Activated CD8-positive, alpha-beta memory T cell treated with anti-CD3 and anti-CD28 coated beads, Interleukin-2, amount 50 U/mL, for 24 hours (primary cell): ENCODE data around the gene DPP3.
"Not testable (repeated sequence)": the region's sequence is repeated elsewhere in the genome, so short reads cannot be mapped to it uniquely, and the experiment has no call there.

Source experiments
- DNase-seq: peaks from one replicate; pipeline ENCODE4 v3.0.0-alpha.2; 2020; ENCODE audit errors: extremely low read depth

Gene DPP3, protein sequence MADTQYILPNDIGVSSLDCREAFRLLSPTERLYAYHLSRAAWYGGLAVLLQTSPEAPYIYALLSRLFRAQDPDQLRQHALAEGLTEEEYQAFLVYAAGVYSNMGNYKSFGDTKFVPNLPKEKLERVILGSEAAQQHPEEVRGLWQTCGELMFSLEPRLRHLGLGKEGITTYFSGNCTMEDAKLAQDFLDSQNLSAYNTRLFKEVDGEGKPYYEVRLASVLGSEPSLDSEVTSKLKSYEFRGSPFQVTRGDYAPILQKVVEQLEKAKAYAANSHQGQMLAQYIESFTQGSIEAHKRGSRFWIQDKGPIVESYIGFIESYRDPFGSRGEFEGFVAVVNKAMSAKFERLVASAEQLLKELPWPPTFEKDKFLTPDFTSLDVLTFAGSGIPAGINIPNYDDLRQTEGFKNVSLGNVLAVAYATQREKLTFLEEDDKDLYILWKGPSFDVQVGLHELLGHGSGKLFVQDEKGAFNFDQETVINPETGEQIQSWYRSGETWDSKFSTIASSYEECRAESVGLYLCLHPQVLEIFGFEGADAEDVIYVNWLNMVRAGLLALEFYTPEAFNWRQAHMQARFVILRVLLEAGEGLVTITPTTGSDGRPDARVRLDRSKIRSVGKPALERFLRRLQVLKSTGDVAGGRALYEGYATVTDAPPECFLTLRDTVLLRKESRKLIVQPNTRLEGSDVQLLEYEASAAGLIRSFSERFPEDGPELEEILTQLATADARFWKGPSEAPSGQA

DNA sequence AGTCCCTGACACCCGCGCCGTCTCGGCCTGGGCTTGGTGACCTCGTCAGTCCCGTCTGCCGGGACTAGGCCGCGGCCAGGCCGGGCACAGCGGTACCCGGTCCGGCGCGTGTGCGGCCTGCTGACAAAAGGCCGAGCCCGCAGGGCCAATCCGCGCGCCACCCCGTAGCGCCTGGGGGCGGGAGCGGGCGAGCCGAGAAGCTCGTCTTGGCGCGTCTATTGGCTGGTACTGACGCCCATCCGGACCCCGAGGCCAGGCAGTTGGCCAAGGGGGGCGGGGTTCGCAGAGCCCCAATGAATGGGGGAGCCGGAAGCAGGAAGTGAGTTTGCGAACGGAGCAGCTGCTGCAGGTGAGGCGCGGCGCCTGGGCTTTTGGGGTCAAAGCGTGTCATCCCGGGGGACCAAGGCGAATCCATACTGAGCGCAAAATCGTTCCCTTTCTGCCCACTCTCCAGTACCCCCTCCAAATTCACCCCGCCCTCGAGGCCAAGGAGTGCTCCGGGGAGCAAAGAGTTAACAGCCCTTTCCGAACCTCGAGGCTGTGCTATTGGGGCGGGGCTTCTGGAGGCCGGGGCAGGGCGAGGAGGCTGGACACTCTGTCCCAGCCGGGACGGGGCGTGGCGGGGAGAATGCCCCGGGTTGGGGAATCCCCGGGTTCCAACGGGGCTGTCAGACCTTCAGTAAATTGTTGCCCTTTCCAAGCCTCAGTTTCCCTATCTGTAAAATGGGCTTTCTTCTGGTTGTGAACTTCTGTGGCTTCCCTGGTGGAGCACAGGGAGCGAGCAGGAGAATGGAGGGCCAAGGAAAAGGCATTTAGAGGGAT lies at the start of gene DPP3:
Gene DPP3, plus strand, starts transcription at position 318 of the 822 bp plus-strand sequence. CDS start 1,767 bp downstream, outside the sequence.
- DNase-seq, result peak; percentile 83

DNA sequence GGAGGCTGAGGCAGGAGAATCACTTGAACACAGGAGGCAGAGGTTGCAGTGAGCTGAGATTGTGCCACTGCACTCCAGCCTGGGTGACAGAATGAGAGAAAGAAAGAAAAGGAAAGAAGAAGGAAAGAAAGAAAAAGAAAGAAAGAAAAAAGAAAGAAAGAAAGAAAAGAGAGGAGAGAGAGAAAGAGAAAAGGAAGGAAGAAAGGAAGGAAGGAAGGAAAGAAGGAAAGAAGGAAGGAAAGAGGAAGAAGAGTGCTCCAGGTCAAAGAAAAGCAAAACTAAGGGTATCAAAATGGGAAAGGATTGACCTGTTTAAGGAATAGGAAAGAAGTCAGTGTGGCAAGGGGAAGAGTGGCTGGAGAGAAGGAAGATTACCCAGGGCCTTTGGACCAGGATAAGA lies 48.9 kb upstream of the DPP3 start:
- DNase-seq, result not testable (repeated sequence)

DNA sequence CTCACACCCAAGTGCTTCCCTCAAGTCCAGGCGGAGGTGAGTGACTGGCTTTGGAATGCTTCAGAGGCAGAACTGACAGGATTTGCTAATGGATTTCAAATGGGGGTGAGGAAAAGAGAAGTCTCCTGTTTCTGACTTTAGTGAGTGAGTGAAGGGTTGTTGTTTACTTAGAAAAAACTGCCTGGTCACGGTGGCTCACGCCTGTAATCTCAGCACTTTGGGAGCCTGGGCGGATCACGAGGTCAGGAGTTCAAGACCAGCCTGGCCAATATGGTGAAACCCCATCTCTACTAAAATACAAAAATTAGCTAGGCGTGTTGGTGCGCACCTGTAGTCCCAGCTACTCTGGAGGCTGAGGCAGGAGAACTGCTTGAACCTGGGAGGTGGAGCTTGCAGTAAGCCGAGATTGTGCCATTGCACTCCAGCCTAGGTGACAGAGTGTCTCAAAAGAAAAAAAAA lies 48.3 kb upstream of the DPP3 start:
- not testable (repeated sequence) for DNase-seq

DNA sequence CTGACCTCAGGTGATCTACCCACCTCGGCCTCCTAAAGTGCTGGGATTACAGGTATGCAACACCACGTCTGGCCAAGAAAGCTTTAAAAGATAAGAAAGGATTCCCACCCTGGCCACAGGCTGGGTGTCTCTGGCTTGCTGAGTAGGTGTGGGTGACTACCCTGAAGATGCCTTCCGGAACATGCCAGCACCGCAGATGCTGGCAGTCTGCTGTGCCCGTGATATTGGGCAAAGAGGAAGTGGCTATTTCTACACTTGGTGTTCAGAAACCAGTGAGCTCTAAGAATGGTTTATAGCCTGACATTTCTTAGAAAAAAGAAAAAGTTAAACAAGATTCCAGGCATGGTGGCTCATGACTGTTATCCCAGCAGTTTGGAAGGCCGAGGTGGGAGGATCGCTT lies 47.6 kb upstream of the DPP3 start:
- DNase-seq, result no peak

DNA sequence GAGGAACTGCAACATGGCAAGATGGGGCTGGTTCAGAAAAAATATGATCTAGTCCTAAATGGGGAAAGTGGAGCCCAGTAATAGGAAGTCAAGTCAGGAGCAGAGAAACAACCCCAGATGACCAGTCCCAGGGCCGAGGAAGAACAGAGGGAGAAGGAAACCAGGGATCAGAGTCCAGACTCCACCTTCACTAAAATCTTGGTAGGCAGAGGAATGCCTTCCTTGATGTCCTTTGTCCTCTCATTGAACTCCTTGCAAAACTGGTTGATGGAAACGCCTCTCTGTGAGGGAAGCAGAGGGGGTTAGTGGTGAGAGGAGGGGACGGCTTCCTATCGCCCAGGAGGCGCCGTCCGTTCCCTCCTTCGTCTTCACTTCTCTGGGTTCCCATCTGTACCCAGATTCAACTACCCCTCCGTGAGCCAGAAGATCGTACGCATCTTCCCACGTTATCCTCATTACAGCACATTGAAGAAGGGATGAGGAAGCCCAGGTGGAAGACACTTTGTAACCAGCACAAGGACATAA lies 42.2 kb upstream of the DPP3 start:
- DNase-seq, result no peak

DNA sequence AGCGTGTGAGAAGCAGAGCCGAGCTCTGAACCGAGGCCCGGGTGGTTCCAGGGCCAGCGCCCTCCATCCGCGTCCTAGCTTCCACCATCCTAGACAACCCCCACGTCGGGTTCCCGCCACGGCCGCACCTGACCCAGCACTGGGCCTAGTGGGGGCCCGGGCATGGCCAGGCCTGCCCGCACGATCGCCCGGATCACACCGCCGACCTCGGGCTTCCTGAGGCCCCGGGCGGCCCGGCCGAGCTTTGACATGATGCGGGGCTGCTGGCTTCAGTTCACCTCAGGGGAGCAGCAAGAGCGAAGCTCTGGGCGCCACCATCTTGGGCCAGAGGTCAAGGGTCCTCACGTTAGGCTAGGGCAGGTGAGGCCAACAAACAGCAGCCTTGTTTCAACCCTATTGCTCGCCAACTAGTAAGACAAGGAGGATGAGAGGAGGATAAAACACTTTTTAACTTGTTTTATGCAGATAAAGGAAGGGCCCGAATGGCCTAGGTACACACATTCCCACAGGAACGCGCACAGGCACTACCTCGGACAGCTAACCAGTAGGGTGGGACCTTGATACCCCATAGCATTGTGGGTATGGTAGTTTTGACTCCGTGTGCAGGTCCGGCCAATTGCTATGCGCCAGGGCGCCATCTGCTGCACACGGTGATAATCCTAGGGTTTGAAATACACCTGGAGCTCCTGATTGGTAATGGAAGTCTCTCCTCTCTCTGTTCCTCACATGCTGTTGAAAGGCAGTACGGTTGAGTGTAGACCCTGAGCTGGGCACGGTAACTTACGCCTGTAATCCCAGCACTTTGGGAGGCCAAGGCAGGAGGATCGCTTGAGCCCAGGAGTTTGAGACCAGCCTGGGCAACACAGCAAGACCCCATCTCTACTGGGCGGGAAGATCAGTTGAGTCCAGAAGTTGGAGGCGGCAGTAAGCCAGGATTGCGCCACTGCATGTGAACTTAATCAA lies 41.4 kb upstream of the DPP3 start, which contains the start of gene MRPL11:
Gene MRPL11, minus strand, starts transcription at position 345 of the 963 bp plus-strand sequence. Its CDS starts 94 bp downstream, at position 251.
- DNase-seq, result peak; percentile 71

DNA sequence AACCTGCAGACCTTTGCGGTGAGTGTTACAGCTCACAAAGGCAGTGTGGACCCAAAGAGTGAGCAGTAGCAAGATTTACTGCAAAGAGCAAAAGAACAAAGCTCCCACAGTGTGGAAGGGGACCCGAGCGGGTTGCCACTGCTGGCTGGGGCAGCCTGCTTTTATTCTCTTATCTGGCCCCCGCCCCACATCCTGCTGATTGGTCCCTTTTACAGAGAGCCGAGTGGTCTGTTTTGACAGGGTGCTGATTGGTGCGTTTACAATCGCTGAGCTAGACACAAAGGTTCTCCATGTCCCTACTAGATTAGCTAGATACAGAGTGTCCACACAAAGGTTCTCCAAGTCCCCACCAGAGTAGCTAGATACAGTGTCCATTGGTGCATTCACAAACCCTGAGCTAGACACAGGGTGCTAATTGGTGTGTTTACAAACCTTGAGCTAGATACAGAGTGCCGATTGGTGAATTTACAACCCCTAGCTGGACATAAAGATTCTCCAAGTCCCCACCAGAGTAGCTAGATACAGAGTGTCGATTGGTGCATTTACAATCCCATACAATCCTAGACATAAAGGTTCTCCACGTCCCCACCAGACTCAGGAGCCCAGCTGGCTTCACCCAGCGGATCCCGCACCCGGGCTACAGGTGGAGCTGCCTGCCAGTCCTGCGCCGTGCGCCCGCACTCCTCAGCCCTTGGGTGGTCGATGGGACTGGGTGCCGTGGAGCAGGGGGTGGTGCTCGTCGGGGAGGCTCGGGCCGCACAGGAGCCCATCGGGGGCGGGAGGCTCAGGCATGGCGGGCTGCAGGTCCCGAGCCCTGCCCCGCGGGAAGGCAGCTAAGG lies 39.9 kb upstream of the DPP3 start:
- DNase-seq, result not testable (repeated sequence)

DNA sequence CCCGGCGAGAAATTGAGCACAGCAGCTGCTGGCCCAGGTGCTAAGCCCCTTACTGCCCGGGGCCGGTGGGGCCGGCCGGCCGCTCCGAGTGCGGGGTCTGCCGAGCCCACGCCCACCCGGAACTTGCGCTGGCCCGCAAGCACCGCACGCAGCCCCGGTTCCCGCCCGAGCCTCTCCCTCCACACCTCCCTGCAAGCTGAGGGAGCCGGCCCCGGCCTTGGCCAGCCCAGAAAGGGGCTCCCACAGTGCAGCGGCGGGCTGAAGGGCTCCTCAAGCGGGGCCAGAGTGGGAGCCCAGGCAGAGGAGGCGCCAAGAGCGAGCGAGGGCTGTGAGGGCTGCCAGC lies 39.3 kb upstream of the DPP3 start:
- DNase-seq, result not testable (repeated sequence)

DNA sequence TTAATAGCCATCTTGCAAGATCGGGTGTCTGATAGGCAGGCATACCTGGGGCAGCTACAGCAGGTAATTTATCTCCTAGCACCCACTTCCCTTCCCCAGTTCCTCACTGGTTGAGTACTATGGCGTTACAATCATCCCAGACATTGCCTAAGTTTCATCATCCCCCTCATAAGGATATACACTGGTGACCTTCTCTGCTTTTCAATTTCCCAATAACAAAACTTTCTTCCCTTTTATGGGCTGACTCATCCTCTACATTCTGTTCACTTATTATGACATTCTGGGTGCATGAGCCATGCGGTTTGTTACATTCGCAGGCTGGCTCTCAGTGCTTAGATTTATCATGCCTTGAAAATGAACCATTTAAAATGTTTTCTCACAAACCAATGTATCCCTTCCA lies 36.6 kb upstream of the DPP3 start:
- no peak for DNase-seq

DNA sequence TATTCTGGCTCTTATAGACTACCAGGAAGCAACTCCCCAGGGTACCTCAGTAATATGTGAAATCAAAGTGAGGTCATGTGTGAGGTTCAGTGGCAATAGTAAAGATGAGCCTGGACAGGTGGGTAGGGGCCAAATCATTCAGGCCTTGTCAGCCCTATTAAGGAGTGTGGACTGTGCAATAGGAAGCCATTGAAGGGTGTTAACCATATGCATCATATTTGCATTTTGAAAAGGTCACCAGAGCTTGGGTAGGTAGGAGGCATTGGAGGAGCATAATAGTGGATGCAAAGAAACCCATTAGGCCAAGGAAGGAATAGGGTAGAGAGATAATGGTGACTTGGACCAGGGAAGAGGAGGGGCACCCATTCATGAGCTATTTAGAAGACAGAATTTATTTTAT lies 33.2 kb upstream of the DPP3 start:
- DNase-seq, result no peak

DNA sequence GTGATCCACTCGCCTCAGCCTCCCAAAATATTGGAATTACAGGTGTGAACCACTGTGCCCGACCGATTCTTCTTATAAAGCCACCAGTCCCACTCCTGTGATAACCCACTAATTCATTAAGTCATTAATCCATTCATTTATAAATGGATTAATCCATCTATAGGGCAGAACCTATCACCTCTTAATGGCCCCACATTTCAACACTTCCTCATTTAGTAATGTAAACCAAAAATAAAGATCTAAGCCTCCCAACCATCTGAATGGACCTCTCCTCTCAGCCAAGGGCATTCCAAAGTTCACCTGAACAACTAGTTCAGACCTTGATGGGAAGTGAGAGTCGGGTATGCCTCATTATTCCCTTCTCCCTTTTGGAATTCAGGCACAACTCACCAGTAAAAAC lies 31.7 kb upstream of the DPP3 start:
- DNase-seq, result no peak

DNA sequence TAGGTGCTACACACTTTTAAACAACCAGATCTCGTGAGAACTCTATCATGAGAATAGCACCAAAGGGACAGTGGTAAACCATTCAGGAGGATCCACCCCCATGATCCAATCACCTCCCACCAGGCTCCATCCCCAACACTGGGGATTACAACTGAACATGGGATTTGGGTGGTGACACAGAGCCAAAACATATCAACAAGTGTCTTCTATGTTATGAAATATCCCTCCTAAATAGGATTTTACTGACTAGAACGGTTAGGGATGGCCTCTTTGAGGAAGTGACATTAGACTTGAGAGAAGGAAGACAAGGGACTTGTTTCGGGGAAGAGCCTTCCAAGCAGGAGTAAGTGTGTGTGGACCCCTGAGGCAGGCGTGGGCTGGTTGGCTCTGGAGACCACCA lies 29.7 kb upstream of the DPP3 start:
- no peak for DNase-seq

DNA sequence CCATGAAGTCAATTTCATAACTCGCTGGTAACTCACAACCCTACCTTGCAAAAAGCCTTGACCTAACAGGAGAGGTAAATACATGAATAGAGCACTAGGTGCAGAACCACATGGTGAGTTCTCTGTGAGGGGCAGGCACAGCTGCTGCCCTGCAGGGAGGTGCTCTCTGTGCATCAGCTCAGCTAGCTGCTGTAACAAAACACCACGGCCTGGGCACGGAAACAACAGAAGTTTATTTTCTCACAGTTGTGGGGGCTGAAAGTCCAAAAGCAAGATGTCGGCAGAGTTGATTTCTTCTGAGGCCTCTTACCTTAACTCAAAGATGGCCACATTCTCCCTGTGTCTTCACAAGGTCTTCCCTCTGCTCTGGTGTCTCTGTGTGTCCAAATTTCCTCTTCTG lies 28.6 kb upstream of the DPP3 start:
- no peak for DNase-seq

DNA sequence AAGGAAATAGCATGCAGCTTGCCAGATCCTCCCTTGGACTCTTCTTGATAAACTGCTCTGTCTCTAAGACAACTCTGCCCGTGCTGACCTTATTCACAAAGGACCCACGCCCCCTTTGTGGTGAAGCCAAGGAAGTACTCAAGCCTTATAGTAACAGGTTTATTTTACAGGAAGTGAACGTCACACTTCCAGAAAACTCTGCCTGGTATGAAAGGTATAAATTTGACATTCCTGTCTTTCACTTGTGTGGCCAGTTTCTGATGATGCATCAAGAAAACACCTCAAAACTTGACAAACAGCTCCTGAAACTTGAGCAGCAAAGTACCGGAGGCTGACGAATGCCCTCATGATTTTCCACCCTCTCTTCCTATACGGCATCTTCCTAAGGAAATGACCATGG lies 26.0 kb upstream of the DPP3 start:
- no peak for DNase-seq

DNA sequence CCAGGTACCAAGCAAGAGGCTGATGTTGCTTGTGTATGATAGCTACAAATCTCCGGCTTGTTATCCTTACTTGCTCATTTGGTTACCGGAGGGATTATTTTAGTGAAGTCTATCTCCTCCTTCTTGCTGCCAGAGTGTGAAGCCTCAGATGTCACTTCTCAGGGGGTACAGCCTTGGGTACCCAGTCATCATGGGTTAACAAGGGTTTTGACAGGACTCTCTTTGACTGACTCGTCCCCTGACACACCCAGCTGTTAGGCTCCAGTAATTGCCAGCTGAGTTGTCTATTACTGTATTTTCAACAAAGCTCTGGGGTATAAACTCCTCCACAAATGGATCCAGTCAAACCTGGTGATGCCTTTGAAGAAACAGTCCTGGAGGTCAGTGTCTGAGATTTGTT lies 25.4 kb upstream of the DPP3 start:
- no peak for DNase-seq

DNA sequence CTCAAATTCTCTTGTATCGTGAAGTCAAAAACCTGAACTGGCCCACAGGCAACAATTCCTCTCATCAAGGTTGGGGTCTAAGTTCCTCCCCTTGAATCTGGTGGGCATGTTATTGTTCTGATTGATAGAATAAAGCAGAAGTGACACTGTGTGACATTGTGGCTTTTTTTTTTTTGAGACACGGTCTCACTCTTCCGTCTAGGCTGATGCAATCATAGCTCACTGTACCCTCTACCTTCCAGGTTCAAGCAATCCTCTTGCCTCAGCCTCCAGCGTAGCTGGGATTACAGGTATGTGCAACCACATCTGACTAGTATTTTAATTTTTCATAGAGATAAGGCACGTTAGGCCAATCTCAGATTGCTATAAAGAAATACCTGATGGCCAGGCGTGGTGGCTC lies 22.4 kb upstream of the DPP3 start:
- no peak for DNase-seq

DNA sequence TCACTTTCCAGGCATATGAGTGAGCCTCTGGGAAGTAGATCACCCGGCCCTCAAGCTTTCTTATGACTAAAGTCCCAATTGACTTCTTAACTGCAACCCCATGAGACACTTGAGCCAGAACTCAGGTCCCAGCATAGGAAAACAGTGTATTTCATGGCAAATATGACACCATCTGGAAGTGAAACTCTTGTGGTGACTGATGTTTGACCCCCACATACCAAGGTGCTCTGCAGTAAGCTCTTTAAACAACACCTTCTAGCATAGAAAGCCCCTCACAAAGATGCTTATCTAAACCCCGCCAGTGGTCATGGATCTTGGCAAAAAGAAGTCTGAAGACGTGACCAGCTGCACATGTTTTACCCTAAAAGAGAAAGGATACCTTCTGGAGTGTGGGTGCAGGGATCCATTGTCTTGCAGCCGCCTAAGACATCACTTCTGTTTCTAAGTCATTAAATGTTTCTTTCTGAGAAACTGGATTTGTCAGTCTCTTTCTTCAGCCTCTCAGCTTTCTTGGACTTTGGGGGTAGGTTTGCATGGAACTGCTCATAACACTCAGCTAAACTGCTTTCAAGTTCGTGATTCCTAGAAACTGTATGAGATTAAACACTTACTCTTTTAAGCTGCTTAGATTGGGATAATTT lies 21.0 kb upstream of the DPP3 start:
- DNase-seq, result no peak

DNA sequence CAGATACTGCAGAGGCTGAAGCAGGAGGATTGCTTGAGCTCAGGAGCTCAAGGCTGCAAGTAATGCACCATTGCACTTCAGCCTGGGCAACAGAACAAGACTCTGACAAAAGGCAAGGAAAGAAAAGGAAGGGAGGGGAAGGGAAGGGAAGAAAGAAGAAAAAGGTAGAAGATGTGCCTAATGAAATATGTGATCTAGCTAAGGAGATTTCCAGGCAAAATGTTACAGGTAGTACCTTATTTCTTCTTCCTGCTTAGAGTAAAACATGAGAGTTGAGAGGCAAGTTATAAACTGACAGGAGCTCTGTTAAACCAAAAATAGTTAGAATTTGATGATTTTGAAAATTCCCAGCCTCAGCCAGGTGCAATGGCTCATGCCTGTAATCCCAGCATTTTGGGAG lies 18.2 kb upstream of the DPP3 start:
- DNase-seq, result no peak

DNA sequence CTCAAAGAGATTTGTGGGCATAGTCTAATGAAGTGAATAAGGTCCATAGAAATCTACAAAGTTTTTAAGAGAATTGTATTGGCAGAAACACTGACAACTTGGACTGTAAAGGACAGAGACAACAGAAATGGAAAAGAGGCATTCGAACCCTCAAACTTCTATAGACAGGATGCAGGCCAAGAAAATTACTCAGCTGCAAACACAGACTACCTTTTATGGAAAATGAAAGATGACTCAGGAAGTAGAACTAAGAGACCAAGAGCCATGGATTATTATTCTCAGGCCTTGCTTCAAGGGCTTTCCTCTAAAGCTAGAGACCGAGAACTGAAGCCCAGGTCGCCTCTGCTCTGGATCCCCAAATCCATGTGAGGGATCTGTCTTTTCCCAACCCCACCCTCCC lies 17.3 kb upstream of the DPP3 start:
- DNase-seq, result no peak
